Suprapubic skin (tissue), 4 donors: Measurements from ENCODE around the gene EMC1.

Experiments
- POLR2A ChIP-seq, 2 donors: fragments of 450-650 bp; IDR thresholded peaks; one replicate each; pipeline ENCODE4 v1.6.1; 2017; ENCODE audit warnings: antibody characterized with exemption in 2 of 2, mild to moderate bottlenecking in 2 of 2, moderate library complexity in 2 of 2
- POLR2AphosphoS5 ChIP-seq, 3 donors: sonication (generic); formaldehyde crosslinking; IDR thresholded peaks; one replicate each; pipeline ENCODE4 v1.6.1; 2017; ENCODE audit warnings: antibody characterized with exemption in 3 of 3
- TF ChIP-seq, protein P1 (sequence below), 2 donors: fragments of 200-600 bp in 1 of 2; fragments of 450-650 bp in 1 of 2; sonication (generic) in 1 of 2; IDR thresholded peaks; one replicate each; pipeline ENCODE4 v1.5.1; 2016 to 2019; ENCODE audit warnings: antibody characterized with exemption in 2 of 2, mild to moderate bottlenecking in 1 of 2, moderate library complexity in 1 of 2

DNA sequence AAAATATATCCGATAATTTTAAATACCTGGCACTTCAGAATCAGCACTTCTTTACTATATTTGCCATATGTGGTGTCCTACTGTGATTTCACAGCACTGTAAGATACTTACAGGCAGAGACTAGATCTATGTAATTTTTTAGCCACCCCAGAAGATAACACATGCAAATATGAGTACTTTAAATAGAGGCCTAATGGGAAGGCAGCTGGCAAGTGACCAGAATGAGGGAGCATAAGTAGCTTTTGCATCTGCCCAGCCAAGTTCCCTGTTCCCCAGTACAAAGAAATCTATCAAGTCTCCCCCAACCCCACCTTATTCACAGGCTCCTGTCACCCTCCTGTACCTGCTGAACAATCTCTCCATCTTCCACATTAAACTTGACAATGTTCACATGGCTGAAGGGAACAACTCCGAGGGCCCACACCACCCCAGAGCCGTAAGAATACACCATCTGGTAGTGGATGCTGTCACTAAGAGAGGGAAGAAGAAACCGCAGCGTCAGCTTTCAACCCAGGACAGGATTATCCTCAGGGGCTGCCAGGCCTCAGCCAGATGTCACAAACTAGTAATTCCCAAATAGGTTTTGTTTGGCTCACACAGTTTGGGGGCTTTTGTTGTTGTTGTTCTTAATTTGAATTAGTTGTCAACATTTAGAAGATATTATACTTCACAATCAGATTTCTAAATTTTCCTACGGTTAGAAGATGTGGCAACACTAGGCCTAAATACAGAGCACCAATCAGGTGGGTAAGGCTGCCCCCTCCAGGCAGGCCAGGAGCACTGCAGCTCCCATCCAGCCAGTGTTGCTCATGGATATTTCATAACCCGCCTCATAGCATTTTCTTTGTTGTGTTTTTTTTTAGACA is 10.4 kb downstream of the EMC1 start:
- TF ChIP-seq, protein P1, sequence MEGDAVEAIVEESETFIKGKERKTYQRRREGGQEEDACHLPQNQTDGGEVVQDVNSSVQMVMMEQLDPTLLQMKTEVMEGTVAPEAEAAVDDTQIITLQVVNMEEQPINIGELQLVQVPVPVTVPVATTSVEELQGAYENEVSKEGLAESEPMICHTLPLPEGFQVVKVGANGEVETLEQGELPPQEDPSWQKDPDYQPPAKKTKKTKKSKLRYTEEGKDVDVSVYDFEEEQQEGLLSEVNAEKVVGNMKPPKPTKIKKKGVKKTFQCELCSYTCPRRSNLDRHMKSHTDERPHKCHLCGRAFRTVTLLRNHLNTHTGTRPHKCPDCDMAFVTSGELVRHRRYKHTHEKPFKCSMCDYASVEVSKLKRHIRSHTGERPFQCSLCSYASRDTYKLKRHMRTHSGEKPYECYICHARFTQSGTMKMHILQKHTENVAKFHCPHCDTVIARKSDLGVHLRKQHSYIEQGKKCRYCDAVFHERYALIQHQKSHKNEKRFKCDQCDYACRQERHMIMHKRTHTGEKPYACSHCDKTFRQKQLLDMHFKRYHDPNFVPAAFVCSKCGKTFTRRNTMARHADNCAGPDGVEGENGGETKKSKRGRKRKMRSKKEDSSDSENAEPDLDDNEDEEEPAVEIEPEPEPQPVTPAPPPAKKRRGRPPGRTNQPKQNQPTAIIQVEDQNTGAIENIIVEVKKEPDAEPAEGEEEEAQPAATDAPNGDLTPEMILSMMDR (IDR thresholded peaks at IDR 0.05) = peak; percentile 80 to 97
- TF ChIP-seq POLR2A (IDR thresholded peaks at IDR 0.05) (no peak), POLR2AphosphoS5 (IDR thresholded peaks at IDR 0.05) (no peak)
